ENCODE data around the gene GRB10.
A peak's percentile ranks its signal among the peaks of the same experiment; 100 is the strongest.

Gene GRB10

GRCh38 chr7:50607524-50608125, 175.1 kb downstream of the GRB10 start:
- Mint-ChIP-seq H3K27me3 (no peaks in the 10 kb centered on the region), H3K4me1 (peaks cover 30% of the 10 kb centered on the region), H3K27ac (ENCODE audit: low read depth) (peak overlapping the region; percentile 96), H3K4me3 (no peak overlapping the region), H3K36me3 (ENCODE audit: insufficient read depth) (peaks cover 14% of the 10 kb centered on the region), H3K9me3 (peaks cover 14% of the 10 kb centered on the region)
- ATAC-seq (replicated peaks; ENCODE audit: extremely low read depth, poor library complexity, severe bottlenecking) (no peak), DNase-seq (ENCODE audit: low spot score in 2 of 2) (no peak)

GRCh38 chr7:50605059-50605458, 177.6 kb downstream of the GRB10 start:
- peaks cover 16% of the 10 kb centered on the region for H3K4me1 Mint-ChIP-seq

GRCh38 chr7:50603287-50603686, 179.4 kb downstream of the GRB10 start:
- H3K4me1 Mint-ChIP-seq = peaks cover 15% of the 10 kb centered on the region
- no peak for DNase-seq (ENCODE audit: low spot score in 2 of 2)
- H3K27me3 Mint-ChIP-seq = no peaks in the 10 kb centered on the region
- peaks cover 12% of the 10 kb centered on the region for H3K9me3 Mint-ChIP-seq
- no peak for ATAC-seq (replicated peaks; ENCODE audit: extremely low read depth, poor library complexity, severe bottlenecking)
- H3K27ac Mint-ChIP-seq (ENCODE audit: low read depth) = no peak overlapping the region
- H3K4me3 Mint-ChIP-seq = no peak overlapping the region
- H3K36me3 Mint-ChIP-seq (ENCODE audit: insufficient read depth) = peaks cover 5% of the 10 kb centered on the region

More at GRCh38 chr7:50605059-50605458, 177.6 kb downstream of the GRB10 start:
- H3K36me3 Mint-ChIP-seq (ENCODE audit: insufficient read depth) = peaks cover 11% of the 10 kb centered on the region
- no peak overlapping the region for H3K27ac Mint-ChIP-seq (ENCODE audit: low read depth)
- no peak overlapping the region for H3K4me3 Mint-ChIP-seq
- H3K9me3 Mint-ChIP-seq = peaks cover 14% of the 10 kb centered on the region
- DNase-seq (ENCODE audit: low spot score in 2 of 2) = no peak
- no peaks in the 10 kb centered on the region for H3K27me3 Mint-ChIP-seq
- ATAC-seq (replicated peaks; ENCODE audit: extremely low read depth, poor library complexity, severe bottlenecking) = no peak

GRCh38 chr7:50599385-50599784, 183.3 kb downstream of the GRB10 start:
- Mint-ChIP-seq H3K27me3 (no peaks in the 10 kb centered on the region), H3K36me3 (ENCODE audit: insufficient read depth) (no peaks in the 10 kb centered on the region), H3K9me3 (no peaks in the 10 kb centered on the region), H3K4me1 (peaks cover 19% of the 10 kb centered on the region), H3K4me3 (no peak overlapping the region), H3K27ac (ENCODE audit: low read depth) (no peak overlapping the region)
- DNase-seq (ENCODE audit: low spot score in 2 of 2) (no peak), ATAC-seq (replicated peaks; ENCODE audit: extremely low read depth, poor library complexity, severe bottlenecking) (no peak)

- Mint-ChIP-seq H3K9me3 (no peaks in the 10 kb centered on the region), H3K4me1 (peaks cover 21% of the 10 kb centered on the region), H3K36me3 (ENCODE audit: insufficient read depth) (peaks cover 1% of the 10 kb centered on the region), H3K4me3 (no peak overlapping the region), H3K27me3 (no peaks in the 10 kb centered on the region), H3K27ac (ENCODE audit: low read depth) (no peak overlapping the region)
- no peak for DNase-seq (ENCODE audit: low spot score in 2 of 2)
- no peak for ATAC-seq (replicated peaks; ENCODE audit: extremely low read depth, poor library complexity, severe bottlenecking)
These were observed 184.0 kb downstream of the GRB10 start for GRCh38 chr7:50598460-50599343.

- Mint-ChIP-seq H3K27me3 (peaks cover 3% of the 10 kb centered on the region), H3K27ac (ENCODE audit: low read depth) (no peak overlapping the region), H3K36me3 (ENCODE audit: insufficient read depth) (peaks cover 4% of the 10 kb centered on the region), H3K4me3 (no peak overlapping the region), H3K9me3 (no peaks in the 10 kb centered on the region), H3K4me1 (peaks cover 21% of the 10 kb centered on the region)
- ATAC-seq (replicated peaks; ENCODE audit: extremely low read depth, poor library complexity, severe bottlenecking) (no peak), DNase-seq (ENCODE audit: low spot score in 2 of 2) (no peak)
These were observed 186.2 kb downstream of the GRB10 start for GRCh38 chr7:50596484-50596883.

GRCh38 chr7:50595491-50596102, 187.1 kb downstream of the GRB10 start:
- Mint-ChIP-seq H3K27me3 (peaks cover 12% of the 10 kb centered on the region), H3K4me3 (no peak overlapping the region), H3K36me3 (ENCODE audit: insufficient read depth) (peaks cover 4% of the 10 kb centered on the region), H3K4me1 (peaks cover 21% of the 10 kb centered on the region), H3K27ac (ENCODE audit: low read depth) (no peak overlapping the region), H3K9me3 (no peaks in the 10 kb centered on the region)
- DNase-seq (ENCODE audit: low spot score in 2 of 2) (no peak), ATAC-seq (replicated peaks; ENCODE audit: extremely low read depth, poor library complexity, severe bottlenecking) (no peak)

- ATAC-seq (replicated peaks; ENCODE audit: extremely low read depth, poor library complexity, severe bottlenecking) (no peak), DNase-seq (ENCODE audit: low spot score in 2 of 2) (no peak)
- Mint-ChIP-seq H3K9me3 (no peaks in the 10 kb centered on the region), H3K36me3 (ENCODE audit: insufficient read depth) (peaks cover 4% of the 10 kb centered on the region), H3K4me3 (no peak overlapping the region), H3K4me1 (peaks cover 21% of the 10 kb centered on the region), H3K27me3 (peaks cover 19% of the 10 kb centered on the region), H3K27ac (ENCODE audit: low read depth) (no peak overlapping the region)
These were observed 187.8 kb downstream of the GRB10 start for GRCh38 chr7:50594734-50595485.

- H3K4me1 Mint-ChIP-seq = peaks cover 21% of the 10 kb centered on the region
- H3K4me3 Mint-ChIP-seq = no peak overlapping the region
- H3K27ac Mint-ChIP-seq (ENCODE audit: low read depth) = no peak overlapping the region
- H3K9me3 Mint-ChIP-seq = no peaks in the 10 kb centered on the region
- peaks cover 26% of the 10 kb centered on the region for H3K27me3 Mint-ChIP-seq
- DNase-seq (ENCODE audit: low spot score in 2 of 2) (no peak), ATAC-seq (replicated peaks; ENCODE audit: extremely low read depth, poor library complexity, severe bottlenecking) (no peak)
- peaks cover 4% of the 10 kb centered on the region for H3K36me3 Mint-ChIP-seq (ENCODE audit: insufficient read depth)
These were observed 188.6 kb downstream of the GRB10 start for GRCh38 chr7:50594136-50594535.

GRCh38 chr7:50592940-50593339, 189.8 kb downstream of the GRB10 start:
- DNase-seq (ENCODE audit: low spot score in 2 of 2) (no peak), ATAC-seq (replicated peaks; ENCODE audit: extremely low read depth, poor library complexity, severe bottlenecking) (no peak)
- H3K27me3 Mint-ChIP-seq = peaks cover 30% of the 10 kb centered on the region
- peaks cover 4% of the 10 kb centered on the region for H3K36me3 Mint-ChIP-seq (ENCODE audit: insufficient read depth)
- H3K9me3 Mint-ChIP-seq = no peaks in the 10 kb centered on the region
- no peak overlapping the region for H3K27ac Mint-ChIP-seq (ENCODE audit: low read depth)
- peaks cover 15% of the 10 kb centered on the region for H3K4me1 Mint-ChIP-seq
- no peak overlapping the region for H3K4me3 Mint-ChIP-seq

- Mint-ChIP-seq H3K36me3 (ENCODE audit: insufficient read depth) (peaks cover 4% of the 10 kb centered on the region), H3K4me1 (peaks cover 15% of the 10 kb centered on the region), H3K9me3 (no peaks in the 10 kb centered on the region), H3K27ac (ENCODE audit: low read depth) (no peak overlapping the region), H3K4me3 (no peak overlapping the region), H3K27me3 (peaks cover 30% of the 10 kb centered on the region)
- DNase-seq (ENCODE audit: low spot score in 2 of 2) (no peak), ATAC-seq (replicated peaks; ENCODE audit: extremely low read depth, poor library complexity, severe bottlenecking) (no peak)
These were observed 190.9 kb downstream of the GRB10 start for GRCh38 chr7:50591480-50592438.

Data from central memory CD8-positive, alpha-beta T cell (primary cell).